Measurements from ENCODE around the gene TROAP. TPM values are rescaled to one million over a fixed set of nuclear protein-coding genes. Genes with fewer than 3 reads are reported as not detected.

The TROAP gene
- total RNA-seq, 1 donor from 2014 or later: 66.3 TPM

DNA sequence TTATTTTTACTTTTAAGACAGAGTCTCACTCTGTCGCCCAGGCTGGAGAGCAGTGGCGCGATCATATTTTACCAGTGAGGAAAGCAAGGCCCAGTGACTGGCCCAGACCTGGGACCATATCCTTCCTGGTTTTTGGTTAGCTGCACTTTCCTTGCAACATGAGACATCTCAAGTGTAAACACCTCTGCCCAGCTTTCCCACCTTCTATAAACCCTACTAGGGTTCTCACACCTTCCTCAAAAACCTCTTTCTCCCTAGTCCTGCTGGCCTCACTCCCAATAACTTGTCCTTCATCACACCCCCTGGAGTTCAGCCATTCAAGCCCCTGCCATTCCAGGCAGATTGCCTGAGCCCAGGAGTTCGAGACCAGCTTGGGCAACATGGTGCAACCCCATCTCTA is 38.4 kb upstream of the TROAP start:
- H3K4me1 Mint-ChIP-seq (ENCODE audit: unreplicated experiment): peaks cover 9% of the 10 kb centered on the region
- H3K4me3 Mint-ChIP-seq: no peak overlapping the region
- H3K27ac Mint-ChIP-seq: no peak overlapping the region
- peaks cover 28% of the 10 kb centered on the region for H3K27me3 Mint-ChIP-seq
- DNase-seq (ENCODE audit: extremely low spot score, unreplicated experiment): no peak
- no peaks in the 10 kb centered on the region for H3K36me3 Mint-ChIP-seq
- H3K9me3 Mint-ChIP-seq: no peaks in the 10 kb centered on the region
- TF ChIP-seq, protein P1, sequence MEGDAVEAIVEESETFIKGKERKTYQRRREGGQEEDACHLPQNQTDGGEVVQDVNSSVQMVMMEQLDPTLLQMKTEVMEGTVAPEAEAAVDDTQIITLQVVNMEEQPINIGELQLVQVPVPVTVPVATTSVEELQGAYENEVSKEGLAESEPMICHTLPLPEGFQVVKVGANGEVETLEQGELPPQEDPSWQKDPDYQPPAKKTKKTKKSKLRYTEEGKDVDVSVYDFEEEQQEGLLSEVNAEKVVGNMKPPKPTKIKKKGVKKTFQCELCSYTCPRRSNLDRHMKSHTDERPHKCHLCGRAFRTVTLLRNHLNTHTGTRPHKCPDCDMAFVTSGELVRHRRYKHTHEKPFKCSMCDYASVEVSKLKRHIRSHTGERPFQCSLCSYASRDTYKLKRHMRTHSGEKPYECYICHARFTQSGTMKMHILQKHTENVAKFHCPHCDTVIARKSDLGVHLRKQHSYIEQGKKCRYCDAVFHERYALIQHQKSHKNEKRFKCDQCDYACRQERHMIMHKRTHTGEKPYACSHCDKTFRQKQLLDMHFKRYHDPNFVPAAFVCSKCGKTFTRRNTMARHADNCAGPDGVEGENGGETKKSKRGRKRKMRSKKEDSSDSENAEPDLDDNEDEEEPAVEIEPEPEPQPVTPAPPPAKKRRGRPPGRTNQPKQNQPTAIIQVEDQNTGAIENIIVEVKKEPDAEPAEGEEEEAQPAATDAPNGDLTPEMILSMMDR (conservative IDR thresholded peaks at IDR 0.05): no peak

DNA sequence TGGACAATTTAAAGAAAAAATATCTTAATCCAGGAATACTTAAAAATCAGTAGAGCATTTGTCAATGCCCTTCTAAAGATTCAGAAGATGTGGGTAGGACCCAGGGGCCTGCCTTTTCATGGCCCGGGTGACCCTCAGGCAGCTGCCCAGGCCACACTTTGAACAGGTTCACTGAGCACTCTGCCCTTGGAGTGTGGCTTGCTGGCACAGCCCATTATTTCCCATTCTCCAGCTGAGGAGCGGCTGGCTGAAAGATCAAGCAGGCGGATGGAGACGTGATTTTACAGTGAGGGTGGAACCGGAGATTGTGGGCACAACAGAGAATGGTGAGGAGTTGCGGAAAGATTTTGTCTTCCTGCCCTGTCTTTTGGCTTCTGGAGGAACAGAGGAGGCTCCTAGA is 35.2 kb upstream of the TROAP start:
- no peaks in the 10 kb centered on the region for H3K9me3 Mint-ChIP-seq
- TF ChIP-seq, protein P1 (conservative IDR thresholded peaks at IDR 0.05): no peak
- no peak overlapping the region for H3K4me3 Mint-ChIP-seq
- no peak overlapping the region for H3K27ac Mint-ChIP-seq
- no peaks in the 10 kb centered on the region for H3K36me3 Mint-ChIP-seq
- H3K27me3 Mint-ChIP-seq: peaks cover 47% of the 10 kb centered on the region
- DNase-seq (ENCODE audit: extremely low spot score, unreplicated experiment): no peak
- H3K4me1 Mint-ChIP-seq (ENCODE audit: unreplicated experiment): peaks cover 5% of the 10 kb centered on the region

DNA sequence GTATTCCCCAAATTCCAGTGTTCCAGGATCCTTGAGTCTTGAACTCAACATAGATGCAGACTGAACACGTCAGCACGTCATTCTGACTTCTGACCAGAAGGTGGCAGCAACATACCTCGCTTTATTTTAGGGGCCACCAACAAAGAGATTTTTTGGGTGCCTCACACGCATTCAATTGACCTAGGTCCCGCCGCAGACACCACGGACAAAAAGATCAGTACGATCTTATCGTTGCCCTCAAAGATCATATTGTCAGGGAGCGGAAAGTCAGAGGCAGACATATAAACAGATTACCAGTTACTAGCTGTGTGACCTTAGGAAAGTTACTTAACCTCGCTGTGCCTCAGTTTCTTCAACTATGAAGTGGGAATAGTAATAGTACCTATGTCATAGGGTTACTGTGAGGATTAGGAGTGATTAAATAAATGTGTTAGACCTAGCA is 34.6 kb upstream of the TROAP start:
- H3K9me3 Mint-ChIP-seq: no peaks in the 10 kb centered on the region
- H3K27ac Mint-ChIP-seq: no peak overlapping the region

DNA sequence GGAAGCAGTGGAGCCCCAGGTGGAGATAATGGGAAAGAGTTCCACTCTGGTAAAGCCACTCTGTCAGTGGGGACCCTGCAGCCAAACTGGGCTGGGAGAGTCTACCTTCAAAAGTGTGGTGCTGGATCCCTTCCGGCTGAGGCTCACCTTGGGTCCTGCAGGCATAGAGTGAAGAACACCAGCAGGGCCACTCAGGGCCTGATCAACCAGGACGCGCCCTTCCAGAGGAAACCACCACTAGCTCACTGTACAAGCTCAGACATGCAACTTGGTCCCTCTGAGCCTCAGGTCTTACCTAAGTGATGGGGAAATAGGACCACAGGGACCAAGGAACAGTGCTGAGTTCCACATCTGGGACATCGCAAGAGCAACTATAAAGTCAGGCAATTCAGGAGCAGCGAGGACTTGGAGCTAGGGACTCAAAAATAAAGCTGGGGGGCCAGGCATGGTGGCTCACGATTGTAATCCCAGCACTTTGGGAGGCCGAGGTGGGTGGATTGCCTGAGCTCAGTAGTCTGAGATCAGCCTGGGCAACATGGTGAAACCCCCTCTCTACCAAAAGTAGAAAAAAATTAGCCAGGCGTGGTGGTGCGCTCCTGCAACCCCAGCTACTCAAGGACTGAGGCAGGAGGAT is 34.0 kb upstream of the TROAP start:
- H3K27ac Mint-ChIP-seq: no peak overlapping the region

More for the DNA sequence above, 34.6 kb upstream of the TROAP start:
- Mint-ChIP-seq H3K27me3 (peaks cover 52% of the 10 kb centered on the region), H3K36me3 (no peaks in the 10 kb centered on the region), H3K4me1 (ENCODE audit: unreplicated experiment) (peaks cover 5% of the 10 kb centered on the region), H3K4me3 (no peak overlapping the region)
- DNase-seq (ENCODE audit: extremely low spot score, unreplicated experiment): no peak
- TF ChIP-seq, protein P1 (conservative IDR thresholded peaks at IDR 0.05): peak; percentile 96

DNA sequence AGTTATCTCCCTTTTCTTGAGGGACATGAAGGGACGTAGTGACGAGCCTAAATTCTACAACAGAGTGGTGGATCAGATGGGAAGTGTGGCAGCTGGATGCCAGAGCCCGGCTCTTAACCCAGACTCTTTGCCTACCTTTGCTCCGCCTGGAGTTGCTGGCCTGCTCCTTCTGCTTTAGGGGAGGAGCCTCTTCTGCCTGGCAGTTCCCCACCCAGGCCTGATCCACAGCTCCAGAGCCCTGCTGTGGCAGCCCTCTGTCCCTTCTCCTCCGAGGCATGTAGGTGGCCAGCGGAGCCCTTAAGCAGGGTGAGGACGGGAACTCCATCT is 30.4 kb upstream of the TROAP start:
- peaks cover 76% of the 10 kb centered on the region for H3K27me3 Mint-ChIP-seq
- H3K36me3 Mint-ChIP-seq: no peaks in the 10 kb centered on the region

More for the DNA sequence above, 34.0 kb upstream of the TROAP start:
- H3K4me1 Mint-ChIP-seq (ENCODE audit: unreplicated experiment): peaks cover 5% of the 10 kb centered on the region
- H3K27me3 Mint-ChIP-seq: peaks cover 58% of the 10 kb centered on the region
- DNase-seq (ENCODE audit: extremely low spot score, unreplicated experiment): no peak
- H3K36me3 Mint-ChIP-seq: no peaks in the 10 kb centered on the region
- H3K9me3 Mint-ChIP-seq: no peaks in the 10 kb centered on the region
- no peak overlapping the region for H3K4me3 Mint-ChIP-seq
- TF ChIP-seq, protein P1 (conservative IDR thresholded peaks at IDR 0.05): no peak

More for the DNA sequence above, 30.4 kb upstream of the TROAP start:
- no peak for DNase-seq (ENCODE audit: extremely low spot score, unreplicated experiment)
- TF ChIP-seq, protein P1 (conservative IDR thresholded peaks at IDR 0.05): no peak
- H3K4me3 Mint-ChIP-seq: no peak overlapping the region
- peaks cover 5% of the 10 kb centered on the region for H3K4me1 Mint-ChIP-seq (ENCODE audit: unreplicated experiment)
- H3K27ac Mint-ChIP-seq: no peak overlapping the region
- H3K9me3 Mint-ChIP-seq: no peaks in the 10 kb centered on the region
